Endothelial cell of umbilical vein (primary cell): ENCODE data around the gene PPBP.

Experiments used
- CTCF ChIP-seq, 2 donors: IDR thresholded peaks; 1 replicate in 1 of 2; 2 replicates in 1 of 2; pipeline ENCODE4 v1.5.1; 2011; ENCODE audit warnings: low read length in 2 of 2, mild to moderate bottlenecking in 2 of 2, moderate library complexity in 2 of 2, control low read depth in 1 of 2, inconsistent platforms in 1 of 2, low read depth in 1 of 2; ENCODE audit not compliant: insufficient read depth in 1 of 2; ENCODE audit errors: extremely low read depth in 1 of 2
- EZH2 ChIP-seq: IDR thresholded peaks from 2 replicates; pipeline ENCODE4 v1.6.1; 2012; ENCODE audit warnings: borderline replicate concordance, low read depth, mild to moderate bottlenecking, moderate library complexity, low read length, inconsistent platforms; ENCODE audit not compliant: severe bottlenecking
- FOS ChIP-seq: IDR thresholded peaks from 2 replicates; pipeline ENCODE4 v1.6.1; 2011; ENCODE audit warnings: mild to moderate bottlenecking, low read length, moderate library complexity, borderline replicate concordance; ENCODE audit not compliant: insufficient read depth
- GATA2 ChIP-seq: IDR thresholded peaks from 2 replicates; pipeline ENCODE4 v1.7.0; 2011; ENCODE audit warnings: low read depth, mild to moderate bottlenecking, moderate library complexity, mixed read lengths, low read length; ENCODE audit not compliant: insufficient read length, insufficient read depth
- JUN ChIP-seq: IDR thresholded peaks from 2 replicates; pipeline ENCODE4 v1.6.1; 2011; ENCODE audit warnings: borderline replicate concordance, low read depth; ENCODE audit not compliant: insufficient read length, insufficient read depth
- POLR2A ChIP-seq: IDR thresholded peaks from 2 replicates; pipeline ENCODE4 v1.6.1; 2012; ENCODE audit warnings: low read depth, mild to moderate bottlenecking, control low read depth, low read length
- POLR2AphosphoS5 ChIP-seq: IDR thresholded peaks from 2 replicates; pipeline ENCODE4 v1.6.1; 2012; ENCODE audit warnings: low read depth, mild to moderate bottlenecking, control low read depth, low read length, moderate library complexity; ENCODE audit not compliant: insufficient read depth
- TF ChIP-seq, protein P1 (sequence below): IDR thresholded peaks from 2 replicates; pipeline ENCODE4 v1.6.1; 2011; ENCODE audit not compliant: insufficient read depth, insufficient read length

DNA sequence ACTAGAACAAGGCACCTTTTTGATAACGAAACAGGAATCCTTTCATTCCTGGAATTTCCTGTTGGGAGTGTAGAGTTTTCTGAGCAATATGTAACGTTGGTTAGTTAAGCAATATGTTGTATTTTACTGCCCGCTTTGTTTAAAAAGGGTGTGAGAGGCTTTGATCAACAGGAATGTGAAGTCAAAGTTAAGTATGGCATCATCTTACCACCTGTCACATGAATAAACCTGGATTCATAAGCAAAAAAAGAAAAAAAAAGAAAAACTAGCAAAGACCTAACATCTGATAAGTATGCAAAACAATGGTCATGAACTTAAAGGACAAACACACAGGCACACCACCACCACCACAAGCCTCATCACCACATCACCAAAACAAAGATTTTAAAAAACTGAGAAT lies 17.5 kb upstream of the PPBP start:
- TF ChIP-seq CTCF (IDR thresholded peaks at IDR 0.05; ENCODE audit: extremely low read depth in 1 of 2, insufficient read depth in 1 of 2, low read depth in 1 of 2, low read length in 2 of 2): no peak
- TF ChIP-seq POLR2A: no peak
- TF ChIP-seq EZH2: no peak
- no peak for TF ChIP-seq POLR2AphosphoS5
- no peak for TF ChIP-seq FOS
- TF ChIP-seq, protein P1, sequence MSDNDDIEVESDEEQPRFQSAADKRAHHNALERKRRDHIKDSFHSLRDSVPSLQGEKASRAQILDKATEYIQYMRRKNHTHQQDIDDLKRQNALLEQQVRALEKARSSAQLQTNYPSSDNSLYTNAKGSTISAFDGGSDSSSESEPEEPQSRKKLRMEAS: no peak
- TF ChIP-seq JUN: no peak
- no peak for TF ChIP-seq GATA2
